DOHH2 (cell line): ENCODE data around the gene SYT1.

Experiments
- H3F3A ChIP-seq: fragments of 200-600 bp; sonication (generic), shearing (Covaris generic); 2 replicates; pipeline ENCODE4 v1.6.0; 2016; ENCODE audit warnings: antibody characterized with exemption, mild to moderate bottlenecking; ENCODE audit not compliant: control insufficient read depth, insufficient read depth
- H3K27ac ChIP-seq: fragments of 200-600 bp; sonication (generic); 2 replicates; pipeline ENCODE4 v1.5.1; 2014; ENCODE audit warnings: low read depth, mild to moderate bottlenecking, low read length, moderate library complexity
- H3K27me3 ChIP-seq: fragments of 200-600 bp; sonication (generic); 2 replicates; pipeline ENCODE4 v1.6.1; 2014; ENCODE audit warnings: mild to moderate bottlenecking, low read length, mixed read lengths; ENCODE audit not compliant: control insufficient read depth
- H3K36me3 ChIP-seq: fragments of 200-600 bp; sonication (generic); 2 replicates; pipeline ENCODE4 v1.6.1; 2014; ENCODE audit warnings: mild to moderate bottlenecking, low read length, moderate library complexity, mixed read lengths; ENCODE audit not compliant: control insufficient read depth
- H3K4me1 ChIP-seq: fragments of 200-600 bp; sonication (generic); 2 replicates; pipeline ENCODE4 v1.6.1; 2014; ENCODE audit warnings: mild to moderate bottlenecking, low read length, mixed read lengths; ENCODE audit not compliant: control insufficient read depth
- H3K4me2 ChIP-seq: fragments of 200-600 bp; sonication (generic); 2 replicates; pipeline ENCODE4 v1.6.0; 2014; ENCODE audit warnings: mild to moderate bottlenecking, low read length, moderate library complexity
- H3K4me3 ChIP-seq: fragments of 200-600 bp; sonication (generic); 2 replicates; pipeline ENCODE4 v1.5.1; 2014; ENCODE audit warnings: mild to moderate bottlenecking, low read length, mixed read lengths
- H3K79me2 ChIP-seq: fragments of 200-600 bp; sonication (generic); 2 replicates; pipeline ENCODE4 v1.6.1; 2014; ENCODE audit warnings: mild to moderate bottlenecking, low read length, mixed read lengths; ENCODE audit not compliant: control insufficient read depth
- H3K9me2 ChIP-seq: fragments of 200-600 bp; sonication (generic); replicated peaks from 2 replicates; pipeline ENCODE4 v1.6.1; 2014; ENCODE audit warnings: mild to moderate bottlenecking, low read length, mixed read lengths; ENCODE audit not compliant: control insufficient read depth
- H3K9me3 ChIP-seq: fragments of 200-600 bp; sonication (generic); 2 replicates; pipeline ENCODE4 v1.6.1; 2014; ENCODE audit warnings: antibody characterized with exemption, low read length, mixed read lengths; ENCODE audit not compliant: control insufficient read depth, insufficient read depth
- H4K20me1 ChIP-seq: fragments of 200-600 bp; sonication (generic); 2 replicates; pipeline ENCODE4 v1.6.0; 2014; ENCODE audit warnings: low read depth, mild to moderate bottlenecking, antibody characterized with exemption, low read length, moderate library complexity; ENCODE audit not compliant: control insufficient read depth, insufficient read depth
- EZH2phosphoT487 ChIP-seq: fragments of 200-600 bp; sonication (generic); IDR thresholded peaks from 2 replicates; pipeline ENCODE4 v1.6.1; 2017; ENCODE audit warnings: borderline replicate concordance, mild to moderate bottlenecking, antibody characterized with exemption, low read length, moderate library complexity, mixed read lengths
- TF ChIP-seq, protein P1 (sequence below): fragments of 200-600 bp; sonication (generic); IDR thresholded peaks from one replicate; pipeline ENCODE4 v1.5.1; 2014; ENCODE audit warnings: antibody characterized with exemption, mild to moderate bottlenecking, low read depth, low read length; ENCODE audit not compliant: poor library complexity, severe bottlenecking

Gene SYT1

DNA sequence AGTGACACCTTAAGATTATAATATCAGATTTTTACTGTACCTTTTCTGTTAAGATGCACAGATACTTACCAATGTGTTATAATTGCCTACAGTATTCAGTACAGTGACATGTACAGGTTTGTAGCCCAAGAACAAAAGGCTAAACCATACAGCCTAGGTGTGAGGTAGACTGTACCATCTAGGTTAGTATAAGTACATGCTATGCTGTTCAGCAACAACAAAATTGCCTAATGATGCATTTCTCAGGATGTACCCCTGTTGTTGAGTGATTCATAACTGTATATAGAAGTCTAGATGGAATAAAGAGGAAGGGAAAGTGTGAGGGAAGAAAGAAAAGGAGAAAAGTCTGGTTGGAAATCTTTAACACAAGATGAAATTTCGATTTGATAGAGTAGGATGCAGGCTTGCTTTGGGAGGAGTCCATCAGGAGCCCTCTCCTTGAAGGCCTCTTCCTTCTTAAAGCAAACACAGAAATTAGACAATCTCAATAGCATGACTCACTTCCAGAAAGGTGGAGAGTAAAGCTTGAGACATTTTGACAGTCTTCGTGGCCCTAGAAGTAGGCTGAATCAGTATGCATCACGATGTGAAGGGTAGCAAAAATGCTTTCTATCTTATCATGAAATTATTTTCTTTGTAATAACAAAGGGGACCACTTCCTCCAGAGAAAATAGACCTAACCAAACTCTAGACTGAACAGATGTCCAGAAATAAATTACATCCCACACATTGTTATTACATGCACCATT is 191.5 kb downstream of the SYT1 start:
- H3K36me3 ChIP-seq = no peaks in the 10 kb centered on the region
- no peak overlapping the region for H3K4me2 ChIP-seq
- no peak for TF ChIP-seq EZH2phosphoT487
- TF ChIP-seq, protein P1, sequence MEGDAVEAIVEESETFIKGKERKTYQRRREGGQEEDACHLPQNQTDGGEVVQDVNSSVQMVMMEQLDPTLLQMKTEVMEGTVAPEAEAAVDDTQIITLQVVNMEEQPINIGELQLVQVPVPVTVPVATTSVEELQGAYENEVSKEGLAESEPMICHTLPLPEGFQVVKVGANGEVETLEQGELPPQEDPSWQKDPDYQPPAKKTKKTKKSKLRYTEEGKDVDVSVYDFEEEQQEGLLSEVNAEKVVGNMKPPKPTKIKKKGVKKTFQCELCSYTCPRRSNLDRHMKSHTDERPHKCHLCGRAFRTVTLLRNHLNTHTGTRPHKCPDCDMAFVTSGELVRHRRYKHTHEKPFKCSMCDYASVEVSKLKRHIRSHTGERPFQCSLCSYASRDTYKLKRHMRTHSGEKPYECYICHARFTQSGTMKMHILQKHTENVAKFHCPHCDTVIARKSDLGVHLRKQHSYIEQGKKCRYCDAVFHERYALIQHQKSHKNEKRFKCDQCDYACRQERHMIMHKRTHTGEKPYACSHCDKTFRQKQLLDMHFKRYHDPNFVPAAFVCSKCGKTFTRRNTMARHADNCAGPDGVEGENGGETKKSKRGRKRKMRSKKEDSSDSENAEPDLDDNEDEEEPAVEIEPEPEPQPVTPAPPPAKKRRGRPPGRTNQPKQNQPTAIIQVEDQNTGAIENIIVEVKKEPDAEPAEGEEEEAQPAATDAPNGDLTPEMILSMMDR = no peak
- H3K9me3 ChIP-seq = no peaks in the 10 kb centered on the region
- no peaks in the 10 kb centered on the region for H3K79me2 ChIP-seq
- H3K27ac ChIP-seq = no peak overlapping the region
- H3K27me3 ChIP-seq = no peaks in the 10 kb centered on the region
- no peaks in the 10 kb centered on the region for H3F3A ChIP-seq
- no peaks in the 10 kb centered on the region for H3K9me2 ChIP-seq
- no peak overlapping the region for H3K4me3 ChIP-seq
- H3K4me1 ChIP-seq = no peaks in the 10 kb centered on the region
- no peaks in the 10 kb centered on the region for H4K20me1 ChIP-seq

DNA sequence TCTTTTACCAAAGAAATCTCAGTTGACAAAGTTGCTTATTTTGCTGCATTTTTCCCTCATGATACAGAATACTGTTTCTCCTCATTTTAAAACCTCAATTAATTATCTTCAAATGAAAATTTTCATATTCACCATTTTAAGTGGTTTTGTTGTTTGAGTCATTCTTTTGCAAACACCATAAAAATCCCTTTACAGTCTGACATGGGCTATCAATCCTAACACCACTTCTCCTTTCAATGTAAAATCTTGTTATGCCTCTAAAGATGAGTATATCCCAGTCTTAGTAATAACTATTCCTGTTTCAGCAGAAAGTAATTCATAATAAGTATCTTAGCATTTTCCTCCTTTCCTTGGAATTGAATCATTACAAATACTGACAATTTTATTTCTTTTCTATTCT is 192.2 kb downstream of the SYT1 start:
- Histone ChIP-seq H3K9me3 (no peaks in the 10 kb centered on the region), H3K79me2 (no peaks in the 10 kb centered on the region), H3K36me3 (no peaks in the 10 kb centered on the region), H3K4me3 (no peak overlapping the region), H3K4me2 (no peak overlapping the region), H3K4me1 (no peaks in the 10 kb centered on the region), H3K27ac (no peak overlapping the region), H3K27me3 (no peaks in the 10 kb centered on the region), H3K9me2 (no peaks in the 10 kb centered on the region), H4K20me1 (no peaks in the 10 kb centered on the region), H3F3A (no peaks in the 10 kb centered on the region)
- TF ChIP-seq, protein P1 = no peak
- no peak for TF ChIP-seq EZH2phosphoT487

DNA sequence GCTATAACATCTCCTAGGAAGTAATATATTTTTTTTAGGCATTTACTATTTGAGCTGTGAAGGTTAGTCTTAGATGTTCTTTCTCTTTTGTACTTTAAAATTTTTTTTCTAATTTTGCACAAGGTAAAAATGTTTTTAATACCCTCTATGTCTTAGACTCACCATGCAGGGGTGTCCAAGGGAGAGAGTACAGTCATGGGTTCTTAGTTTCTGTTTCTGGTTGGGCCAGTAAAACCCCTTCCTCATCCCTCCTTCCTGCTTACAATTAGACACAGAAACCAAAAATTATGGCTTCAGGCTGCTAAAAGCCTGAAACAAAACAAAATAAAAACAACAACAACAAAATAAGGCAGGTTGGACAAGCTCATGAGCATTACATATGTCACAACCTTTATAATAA is 193.0 kb downstream of the SYT1 start:
- no peak overlapping the region for H3K4me3 ChIP-seq
- H3K4me2 ChIP-seq = no peak overlapping the region
- TF ChIP-seq, protein P1 = no peak
- TF ChIP-seq EZH2phosphoT487 = no peak

More for the DNA sequence above, 193.0 kb downstream of the SYT1 start:
- H3K9me2 ChIP-seq = no peaks in the 10 kb centered on the region
- no peaks in the 10 kb centered on the region for H3K36me3 ChIP-seq
- H3K4me1 ChIP-seq = no peaks in the 10 kb centered on the region
- H4K20me1 ChIP-seq = no peaks in the 10 kb centered on the region
- no peaks in the 10 kb centered on the region for H3K27me3 ChIP-seq
- no peaks in the 10 kb centered on the region for H3K9me3 ChIP-seq
- H3F3A ChIP-seq = no peaks in the 10 kb centered on the region
- no peaks in the 10 kb centered on the region for H3K79me2 ChIP-seq
- H3K27ac ChIP-seq = no peak overlapping the region
